ENCODE data around the gene TEX35. TPM values are rescaled to one million over a fixed set of nuclear protein-coding genes. Genes with fewer than 3 reads are reported as not detected.

TEX35 gene
- total and polyA plus RNA-seq, 11 donors: not detected

DNA sequence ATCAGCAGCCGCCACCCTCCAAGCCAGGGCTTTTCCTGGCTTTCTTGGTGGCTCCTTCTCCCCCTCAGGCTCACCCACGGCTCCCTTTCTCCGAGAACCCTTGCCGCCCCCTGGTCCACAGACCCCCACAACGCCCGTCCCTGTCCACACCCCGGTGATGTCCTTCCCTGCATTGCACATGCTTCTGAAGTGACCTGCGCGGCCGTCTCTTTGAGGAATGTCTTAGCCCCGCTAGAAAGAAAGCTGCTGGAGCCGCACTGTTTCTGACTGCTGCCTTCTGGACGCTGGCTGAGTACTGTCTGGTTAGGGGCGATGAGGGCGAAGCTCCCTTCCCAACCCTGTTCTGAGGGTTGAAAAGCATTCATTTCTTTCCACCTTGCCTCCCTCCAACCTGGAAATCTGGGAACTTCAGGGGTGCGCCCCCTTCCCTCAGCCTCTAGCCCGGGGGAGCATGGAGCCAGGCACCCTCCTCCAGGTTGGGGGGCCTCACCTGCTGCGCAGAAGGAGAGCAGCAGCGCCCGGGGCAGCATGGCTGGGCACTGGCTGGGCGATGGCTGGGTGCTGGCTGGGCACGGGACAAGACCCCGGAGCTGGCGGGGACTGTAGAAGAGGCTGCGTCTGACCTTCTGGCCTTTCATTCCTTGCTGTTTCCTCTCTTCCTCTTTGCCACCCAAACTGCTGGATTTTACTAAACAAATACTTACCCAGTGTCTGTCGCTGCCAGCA is 16.3 kb upstream of the TEX35 start, which contains the start of gene CLEC20A:
Gene CLEC20A, minus strand, starts transcription at position 555 of the 726 bp plus-strand sequence. Its CDS starts 25 bp downstream, at position 530.
- intact Hi-C loops (cut with DNase I): no loop called here
- ATAC-seq (no peak), DNase-seq (no peak)
- Histone ChIP-seq H3K27me3 (no peaks in the 10 kb centered on the region), H3K4me3 (no peak within 1 kb of the TSS), H3K36me3 (no peaks in the 10 kb centered on the region), H3K9me3 (no peaks in the 10 kb centered on the region), H3K4me1 (peaks cover 0 to under 1% (median 0%) of the 10 kb centered on the region in 12 donors), H3K27ac (no peak within 1 kb of the TSS)
- WGBS, 4 donors: 92 to 97% (median 95%) methylated on average over 25 to 26 of the region's 26 CpGs
- no peak for TF ChIP-seq CTCF (IDR thresholded peaks at IDR 0.05)
- no peak for TF ChIP-seq POLR2A (IDR thresholded peaks at IDR 0.05)

GRCh38 chr1:178497903-178498478 is 14.9 kb upstream of the TEX35 start:
- Histone ChIP-seq H3K4me1 (peaks cover 0 to 4% (median 0%) of the 10 kb centered on the region in 12 donors), H3K9me3 (no peaks in the 10 kb centered on the region), H3K4me3 (no peak overlapping the region), H3K27ac (no peak overlapping the region), H3K27me3 (no peaks in the 10 kb centered on the region), H3K36me3 (no peaks in the 10 kb centered on the region)
- WGBS, 4 donors: 89 to 95% (median 93%) methylated on average over 7 of the region's 7 CpGs
- DNase-seq (no peak), ATAC-seq (no peak)
- TF ChIP-seq POLR2A (IDR thresholded peaks at IDR 0.05) (no peak), CTCF (IDR thresholded peaks at IDR 0.05) (no peak)
- intact Hi-C loops (cut with DNase I): no loop called here

- no peak for DNase-seq
- no peak for ATAC-seq
- no peak for TF ChIP-seq CTCF (IDR thresholded peaks at IDR 0.05)
- TF ChIP-seq POLR2A (IDR thresholded peaks at IDR 0.05): no peak
- Histone ChIP-seq H3K4me3 (no peak overlapping the region), H3K36me3 (no peaks in the 10 kb centered on the region), H3K27ac (no peak overlapping the region), H3K9me3 (no peaks in the 10 kb centered on the region), H3K4me1 (peaks cover 0 to 4% (median 0%) of the 10 kb centered on the region in 12 donors), H3K27me3 (no peaks in the 10 kb centered on the region)
- intact Hi-C loops (cut with DNase I): no loop called here
- 90 to 91% (median 90%) methylated on average over 16 of the region's 16 CpGs for WGBS, 4 donors
These were observed 13.8 kb upstream of the TEX35 start for GRCh38 chr1:178498896-178499675.

Measured in heart left ventricle (tissue), 16 donors.